ENCODE results near the gene DTYMK. TPM values are rescaled to one million over a fixed set of nuclear protein-coding genes. Genes with fewer than 3 reads are reported as not detected.

Gene DTYMK
- total and polyA plus RNA-seq, 3 donors from 2014 or later = 16.4 to 30.0 (median 27.4) TPM

DNA sequence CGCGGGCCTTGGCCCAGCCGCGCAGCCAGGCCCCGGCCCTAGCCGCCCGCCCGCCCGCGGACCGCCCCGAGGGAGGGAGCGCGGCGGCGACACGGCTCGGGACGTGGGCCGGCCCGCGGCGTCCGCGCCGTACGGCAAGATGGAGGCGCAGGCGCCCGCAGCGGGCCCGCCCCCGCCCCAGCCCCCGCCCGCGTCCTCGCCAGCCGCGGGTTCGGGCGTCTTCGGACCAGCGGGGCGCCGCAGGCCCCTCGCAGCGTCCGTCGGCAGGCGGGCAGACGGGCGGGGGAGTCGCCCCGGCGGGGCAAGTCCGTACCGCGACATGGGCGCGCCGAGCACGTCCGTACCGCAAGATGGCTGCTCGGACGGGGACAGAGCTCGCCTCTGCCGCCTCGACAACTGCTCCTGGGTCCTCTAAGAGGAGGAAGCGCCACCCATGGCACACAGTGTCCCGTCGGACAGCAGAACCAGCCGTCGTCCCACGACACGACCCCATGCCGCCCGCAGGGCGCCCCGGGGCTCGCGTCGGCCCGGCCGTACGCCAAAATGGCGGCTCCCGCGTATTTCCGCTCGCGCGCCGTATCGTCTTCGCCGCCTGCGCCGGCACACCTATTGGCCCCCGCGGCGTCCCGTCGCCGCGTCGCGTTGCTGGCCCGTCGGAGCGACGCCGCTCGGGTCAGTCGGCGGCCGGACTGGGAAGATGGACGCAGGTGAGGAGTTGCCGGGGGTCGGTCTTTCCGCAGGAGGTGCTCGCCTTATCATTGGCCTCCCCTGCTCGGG is 49.4 kb downstream of the DTYMK start, which contains the start of the genes ATG4B and THAP4:
TSS of gene ATG4B (plus strand) at position 676 of the 777 bp plus-strand sequence. CDS start at position 698, 22 bp downstream.
TSS of gene THAP4 (minus strand) at position 141 of the 777 bp plus-strand sequence. CDS start 141 bp downstream, outside the sequence.
- H3K36me3 ChIP-seq (ENCODE audit: low read depth, missing control alignments) = no peaks in the 10 kb centered on the region
- intact Hi-C loops (cut with DNase I; ENCODE audit: low total_unique reads) = no loop called here
- WGBS, 2 donors = 0 to 1% methylated on average over 2 to 84 of the region's 123 CpGs
- H3K4me3 ChIP-seq = peak within 1 kb of the TSS; percentile 97
- peak; percentile 92 for DNase-seq
- peak within 1 kb of the TSS; percentile 99 for H3K27ac ChIP-seq
- no peaks in the 10 kb centered on the region for H3K27me3 ChIP-seq
- peaks cover 12% of the 10 kb centered on the region for H3K4me1 ChIP-seq
- TF ChIP-seq POLR2A (IDR thresholded peaks at IDR 0.05) = no peak
- TF ChIP-seq, protein P1, sequence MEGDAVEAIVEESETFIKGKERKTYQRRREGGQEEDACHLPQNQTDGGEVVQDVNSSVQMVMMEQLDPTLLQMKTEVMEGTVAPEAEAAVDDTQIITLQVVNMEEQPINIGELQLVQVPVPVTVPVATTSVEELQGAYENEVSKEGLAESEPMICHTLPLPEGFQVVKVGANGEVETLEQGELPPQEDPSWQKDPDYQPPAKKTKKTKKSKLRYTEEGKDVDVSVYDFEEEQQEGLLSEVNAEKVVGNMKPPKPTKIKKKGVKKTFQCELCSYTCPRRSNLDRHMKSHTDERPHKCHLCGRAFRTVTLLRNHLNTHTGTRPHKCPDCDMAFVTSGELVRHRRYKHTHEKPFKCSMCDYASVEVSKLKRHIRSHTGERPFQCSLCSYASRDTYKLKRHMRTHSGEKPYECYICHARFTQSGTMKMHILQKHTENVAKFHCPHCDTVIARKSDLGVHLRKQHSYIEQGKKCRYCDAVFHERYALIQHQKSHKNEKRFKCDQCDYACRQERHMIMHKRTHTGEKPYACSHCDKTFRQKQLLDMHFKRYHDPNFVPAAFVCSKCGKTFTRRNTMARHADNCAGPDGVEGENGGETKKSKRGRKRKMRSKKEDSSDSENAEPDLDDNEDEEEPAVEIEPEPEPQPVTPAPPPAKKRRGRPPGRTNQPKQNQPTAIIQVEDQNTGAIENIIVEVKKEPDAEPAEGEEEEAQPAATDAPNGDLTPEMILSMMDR (IDR thresholded peaks at IDR 0.05) = peak in 2 of 3 experiments; percentile 13 to 28
- H3K9me3 ChIP-seq = no peaks in the 10 kb centered on the region

DNA sequence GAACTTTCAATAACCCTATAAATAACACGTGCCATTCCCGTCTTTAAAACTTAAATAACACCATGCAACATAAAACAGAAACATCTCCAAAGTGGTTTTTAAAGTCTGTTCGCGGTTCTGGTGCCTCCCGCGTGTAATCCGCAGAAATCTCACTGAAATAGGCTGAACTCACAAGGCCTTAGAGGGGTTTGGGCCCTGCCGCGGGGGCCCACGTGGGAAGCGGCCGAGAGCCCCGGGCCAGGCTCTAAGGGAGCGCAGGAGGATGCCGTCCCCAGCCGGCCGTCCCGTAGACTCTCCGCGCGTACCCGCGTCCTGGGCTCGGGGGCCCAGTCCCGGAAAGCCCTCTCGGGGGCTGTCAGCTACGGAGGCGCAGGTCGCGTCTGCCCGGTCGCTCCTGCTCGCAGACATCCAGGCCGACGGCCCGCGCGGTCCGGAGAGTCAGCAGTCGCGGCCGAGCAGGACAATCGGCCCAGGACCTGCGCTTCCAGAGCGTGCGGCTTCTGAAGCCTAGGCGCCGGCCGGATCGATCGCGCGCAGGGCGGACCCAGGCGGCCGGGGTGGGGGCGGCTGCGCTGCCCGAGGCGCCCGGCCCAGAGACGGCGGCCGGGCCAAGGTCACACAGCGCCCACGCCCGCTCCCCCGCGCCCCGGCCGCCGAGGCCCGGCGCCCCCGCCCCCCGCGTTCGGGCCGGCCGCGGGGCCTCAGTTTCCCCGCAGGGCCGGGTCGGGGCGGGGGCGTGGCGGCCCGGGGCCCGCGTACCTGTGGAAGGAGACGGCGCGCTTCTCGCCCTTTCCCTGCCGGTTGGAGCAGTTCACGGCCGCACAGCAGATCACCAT is 50.2 kb downstream of the DTYMK start:
- Histone ChIP-seq H3K9me3 (no peaks in the 10 kb centered on the region), H3K36me3 (ENCODE audit: low read depth, missing control alignments) (no peaks in the 10 kb centered on the region), H3K4me1 (peaks cover 12% of the 10 kb centered on the region), H3K27me3 (no peaks in the 10 kb centered on the region), H3K27ac (peak overlapping the region; percentile 27 to 99), H3K4me3 (peak overlapping the region; percentile 97)
- WGBS, 2 donors = 1% methylated on average over 24 to 62 of the region's 97 CpGs
- intact Hi-C loops (cut with DNase I; ENCODE audit: low total_unique reads) = no loop called here
- peak; percentile 54 for DNase-seq
- TF ChIP-seq, protein P1 (IDR thresholded peaks at IDR 0.05) = no peak
- TF ChIP-seq POLR2A (IDR thresholded peaks at IDR 0.05) = no peak

DNA sequence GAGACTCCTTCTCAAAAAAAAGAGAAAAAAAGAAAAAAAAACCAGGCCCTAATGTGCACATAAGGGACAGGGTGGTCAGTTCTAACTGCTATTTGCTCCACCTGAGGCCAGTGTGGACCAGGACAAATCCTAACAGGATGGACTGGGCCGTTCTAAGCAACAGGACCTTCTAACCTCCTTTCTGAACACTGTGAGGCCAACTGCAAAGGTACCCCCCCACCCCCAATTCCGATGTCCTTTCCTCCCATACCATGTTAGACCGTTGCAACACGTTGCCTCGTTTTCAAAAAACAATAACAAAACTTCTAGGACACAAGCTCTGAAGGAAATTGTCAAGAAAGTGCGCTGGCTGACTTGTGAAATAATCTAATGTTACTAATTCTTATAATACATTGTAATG is 50.9 kb downstream of the DTYMK start:
- 7 to 10% methylated on average over 6 of the region's 6 CpGs for WGBS, 2 donors

DNA sequence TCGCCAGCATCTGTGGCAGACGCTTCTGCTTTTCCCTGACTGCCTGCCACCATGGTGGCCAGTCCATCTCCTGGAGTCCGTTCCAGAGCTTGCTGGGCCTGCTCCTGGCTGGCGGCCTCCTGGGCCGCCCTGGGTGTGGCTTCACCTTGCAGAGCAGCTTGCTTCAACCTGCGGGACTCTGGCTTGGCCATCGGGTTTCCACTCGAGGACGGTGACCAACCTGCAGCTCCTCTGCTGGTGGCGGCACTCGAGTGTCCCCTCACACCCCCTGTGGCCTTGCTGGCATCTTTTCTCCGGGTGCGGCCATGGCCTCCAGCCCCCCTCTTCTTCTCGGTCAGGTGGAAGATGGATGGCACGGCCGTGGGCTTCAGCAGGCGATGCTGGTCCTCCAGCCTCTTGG is 53.1 kb downstream of the DTYMK start:
- no peak overlapping the region for H3K4me3 ChIP-seq
- no peak overlapping the region for H3K27ac ChIP-seq
- H3K36me3 ChIP-seq (ENCODE audit: low read depth, missing control alignments) = no peaks in the 10 kb centered on the region
- no peak for DNase-seq
- H3K9me3 ChIP-seq = no peaks in the 10 kb centered on the region
- intact Hi-C loops (cut with DNase I; ENCODE audit: low total_unique reads) = no loop called here
- no peaks in the 10 kb centered on the region for H3K27me3 ChIP-seq
- TF ChIP-seq POLR2A (IDR thresholded peaks at IDR 0.05) = no peak
- TF ChIP-seq, protein P1 (IDR thresholded peaks at IDR 0.05) = no peak
- H3K4me1 ChIP-seq = peaks cover 6% of the 10 kb centered on the region
- WGBS, 2 donors = 95 to 100% methylated on average over 3 to 17 of the region's 17 CpGs

More for the DNA sequence above, 50.9 kb downstream of the DTYMK start:
- Histone ChIP-seq H3K27me3 (no peaks in the 10 kb centered on the region), H3K27ac (peak overlapping the region; percentile 27 to 99), H3K4me1 (peaks cover 12% of the 10 kb centered on the region), H3K9me3 (no peaks in the 10 kb centered on the region), H3K36me3 (ENCODE audit: low read depth, missing control alignments) (no peaks in the 10 kb centered on the region), H3K4me3 (peak overlapping the region; percentile 97)
- intact Hi-C loops (cut with DNase I; ENCODE audit: low total_unique reads) = no loop called here
- no peak for DNase-seq
- TF ChIP-seq POLR2A (IDR thresholded peaks at IDR 0.05) = no peak
- TF ChIP-seq, protein P1 (IDR thresholded peaks at IDR 0.05) = no peak

Data from testis (tissue), 3 donors.